Measurements from ENCODE around the gene CPNE6.
"Not testable (repeated sequence)": the region's sequence is repeated elsewhere in the genome, so short reads cannot be mapped to it uniquely, and the experiment has no call there.

CPNE6 gene

GRCh38 chr14:24100982-24101494 lies 29.7 kb downstream of the CPNE6 start:
- no peak for TF ChIP-seq Cebpa-rat (IDR thresholded peaks at IDR 0.05)
- H3K27ac ChIP-seq, result no peak overlapping the region
- H3K9me3 ChIP-seq, result peaks cover 29% of the 10 kb centered on the region
- no peaks in the 10 kb centered on the region for H3K27me3 ChIP-seq
- no peak overlapping the region for H3K4me3 ChIP-seq
- H4K20me1 ChIP-seq, result no peaks in the 10 kb centered on the region
- H3K36me3 ChIP-seq, result peaks cover 91% of the 10 kb centered on the region
- no peak overlapping the region for H3K9ac ChIP-seq
- peaks cover 10% of the 10 kb centered on the region for H3K4me1 ChIP-seq
- H3K4me2 ChIP-seq, result no peak overlapping the region

GRCh38 chr14:24102357-24103048 lies 31.1 kb downstream of the CPNE6 start:
- Histone ChIP-seq H3K9me3 (peaks cover 29% of the 10 kb centered on the region), H3K9ac (no peak overlapping the region), H3K4me2 (no peak overlapping the region), H3K27me3 (no peaks in the 10 kb centered on the region), H3K27ac (no peak overlapping the region), H4K20me1 (no peaks in the 10 kb centered on the region), H3K36me3 (peaks cover 80% of the 10 kb centered on the region), H3K4me3 (no peak overlapping the region), H3K4me1 (no peaks in the 10 kb centered on the region)
- no peak for TF ChIP-seq Cebpa-rat (IDR thresholded peaks at IDR 0.05)

- peaks cover 70% of the 10 kb centered on the region for H3K36me3 ChIP-seq
- no peak for TF ChIP-seq Cebpa-rat (IDR thresholded peaks at IDR 0.05)
- H3K4me2 ChIP-seq, result no peak overlapping the region
- peaks cover 2% of the 10 kb centered on the region for H3K4me1 ChIP-seq
- no peaks in the 10 kb centered on the region for H3K27me3 ChIP-seq
- H3K9ac ChIP-seq, result no peak overlapping the region
- no peak overlapping the region for H3K27ac ChIP-seq
- H3K9me3 ChIP-seq, result peaks cover 29% of the 10 kb centered on the region
- H4K20me1 ChIP-seq, result no peaks in the 10 kb centered on the region
- H3K4me3 ChIP-seq, result no peak overlapping the region
Observed at GRCh38 chr14:24103451-24103850, 32.1 kb downstream of the CPNE6 start.

- H3K27ac ChIP-seq, H3K4me2 ChIP-seq, H3K27me3 ChIP-seq, H4K20me1 ChIP-seq, H3K9ac ChIP-seq, H3K4me3 ChIP-seq: not testable (repeated sequence)
- Histone ChIP-seq H3K9me3 (peaks cover 29% of the 10 kb centered on the region), H3K4me1 (peaks cover 20% of the 10 kb centered on the region), H3K36me3 (peaks cover 48% of the 10 kb centered on the region)
Observed at GRCh38 chr14:24105609-24106239, 34.4 kb downstream of the CPNE6 start.

- H3K9me3 ChIP-seq, result peaks cover 29% of the 10 kb centered on the region
- H3K36me3 ChIP-seq, result peaks cover 37% of the 10 kb centered on the region
- no peak overlapping the region for H3K4me2 ChIP-seq
- no peaks in the 10 kb centered on the region for H4K20me1 ChIP-seq
- no peak for TF ChIP-seq Cebpa-rat (IDR thresholded peaks at IDR 0.05)
- H3K27ac ChIP-seq, result no peak overlapping the region
- peaks cover 25% of the 10 kb centered on the region for H3K4me1 ChIP-seq
- no peak overlapping the region for H3K4me3 ChIP-seq
- no peak overlapping the region for H3K9ac ChIP-seq
- no peaks in the 10 kb centered on the region for H3K27me3 ChIP-seq
Observed at GRCh38 chr14:24106672-24107271, 35.4 kb downstream of the CPNE6 start.

- H3K4me2 ChIP-seq, result no peak overlapping the region
Observed at GRCh38 chr14:24108336-24108874, 37.0 kb downstream of the CPNE6 start.

GRCh38 chr14:24110060-24110459 lies 38.7 kb downstream of the CPNE6 start:
- H3K27me3 ChIP-seq, result no peaks in the 10 kb centered on the region
- no peak overlapping the region for H3K9ac ChIP-seq
- TF ChIP-seq Cebpa-rat (IDR thresholded peaks at IDR 0.05), result no peak
- H3K27ac ChIP-seq, result no peak overlapping the region
- H3K4me1 ChIP-seq, result peaks cover 28% of the 10 kb centered on the region
- H3K36me3 ChIP-seq, result peaks cover 4% of the 10 kb centered on the region; the same call in 1 of the 2 replicates
- H3K4me3 ChIP-seq, result no peak overlapping the region
- no peak overlapping the region for H3K4me2 ChIP-seq
- peaks cover 2% of the 10 kb centered on the region; the same call in 1 of the 2 replicates for H3K9me3 ChIP-seq
- no peaks in the 10 kb centered on the region for H4K20me1 ChIP-seq

More at GRCh38 chr14:24108336-24108874, 37.0 kb downstream of the CPNE6 start:
- no peak overlapping the region for H3K27ac ChIP-seq
- no peak overlapping the region for H3K9ac ChIP-seq
- H4K20me1 ChIP-seq, result no peaks in the 10 kb centered on the region
- peaks cover 21% of the 10 kb centered on the region for H3K36me3 ChIP-seq
- H3K4me1 ChIP-seq, result peaks cover 26% of the 10 kb centered on the region
- no peaks in the 10 kb centered on the region for H3K27me3 ChIP-seq
- H3K4me3 ChIP-seq, result no peak overlapping the region
- no peak for TF ChIP-seq Cebpa-rat (IDR thresholded peaks at IDR 0.05)
- peaks cover 19% of the 10 kb centered on the region for H3K9me3 ChIP-seq

GRCh38 chr14:24110523-24110922 lies 39.2 kb downstream of the CPNE6 start:
- no peak for TF ChIP-seq Cebpa-rat (IDR thresholded peaks at IDR 0.05)
- no peak overlapping the region for H3K4me2 ChIP-seq
- H3K27ac ChIP-seq, result no peak overlapping the region

GRCh38 chr14:24113379-24113800 lies 42.0 kb downstream of the CPNE6 start:
- Histone ChIP-seq H3K4me1 (peaks cover 42% of the 10 kb centered on the region), H3K9ac (peak overlapping the region; percentile 87), H4K20me1 (no peaks in the 10 kb centered on the region), H3K27me3 (no peaks in the 10 kb centered on the region), H3K9me3 (no peaks in the 10 kb centered on the region), H3K36me3 (peaks cover 23% of the 10 kb centered on the region), H3K27ac (peak overlapping the region; percentile 95), H3K4me3 (peak overlapping the region; percentile 75), H3K4me2 (peak overlapping the region; percentile 100)
- TF ChIP-seq Cebpa-rat (IDR thresholded peaks at IDR 0.05), result no peak

More at GRCh38 chr14:24110523-24110922, 39.2 kb downstream of the CPNE6 start:
- H3K36me3 ChIP-seq, result no peaks in the 10 kb centered on the region
- no peaks in the 10 kb centered on the region for H4K20me1 ChIP-seq
- H3K9ac ChIP-seq, result no peak overlapping the region
- H3K4me3 ChIP-seq, result no peak overlapping the region
- peaks cover 30% of the 10 kb centered on the region for H3K4me1 ChIP-seq
- no peaks in the 10 kb centered on the region for H3K9me3 ChIP-seq
- no peaks in the 10 kb centered on the region for H3K27me3 ChIP-seq

Data from BLaER1 (cell line).